ENCODE data around the gene UEVLD. TPM values are rescaled to one million over a fixed set of nuclear protein-coding genes. Genes with fewer than 3 reads are reported as not detected.

UEVLD gene
- polyA plus RNA-seq, 1 donor (not counting 4 experiments of a cell fraction or from before 2014, with no cell fraction given) = 34.2 TPM

DNA sequence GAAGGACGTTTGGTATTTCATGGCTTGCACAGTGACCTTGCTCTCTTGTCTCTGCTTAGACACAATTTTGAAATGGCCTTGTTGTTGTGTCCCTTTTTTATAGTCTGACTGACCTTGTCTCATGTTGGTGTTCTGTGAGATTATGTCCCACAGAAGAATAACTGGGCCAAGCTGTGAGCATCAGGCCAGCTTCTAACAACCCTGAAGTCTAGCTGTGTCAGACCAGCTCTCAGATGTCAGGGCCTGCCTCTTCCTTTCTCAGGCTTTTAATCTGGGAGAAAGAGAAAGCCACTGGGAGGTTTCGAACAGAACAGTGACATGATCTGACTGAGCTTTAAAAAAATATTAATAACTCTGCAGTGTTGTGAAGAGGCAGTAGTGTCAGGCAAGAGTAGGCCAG, 2.0 kb upstream of the UEVLD start:
- Histone ChIP-seq H2AFZ (ENCODE audit: control insufficient read depth, low read length) (no peak overlapping the region), H3K4me1 (ENCODE audit: control insufficient read depth, extremely low read depth, insufficient read depth, low read length) (peaks cover 35% of the 10 kb centered on the region), H3K9me3 (ENCODE audit: control insufficient read depth, low read depth, low read length) (no peaks in the 10 kb centered on the region), H3K9me1 (ENCODE audit: control insufficient read depth, extremely low read depth, insufficient read depth, low read length) (no peaks in the 10 kb centered on the region), H3K27me3 (ENCODE audit: control insufficient read depth, extremely low read depth, insufficient read depth, low read length) (no peaks in the 10 kb centered on the region), H4K20me1 (ENCODE audit: control insufficient read depth, extremely low read depth, insufficient read depth, low read length) (no peaks in the 10 kb centered on the region), H3K36me3 (ENCODE audit: control insufficient read depth in 2 of 2, extremely low read depth in 1 of 2, insufficient read depth in 2 of 2, low read length in 2 of 2) (peaks cover under 1 to 3% of the 10 kb centered on the region in 2 experiments), H3K4me3 (ENCODE audit: control insufficient read depth in 2 of 3, extremely low read depth in 1 of 3, insufficient read depth in 2 of 3, low read depth in 1 of 3, low read length in 3 of 3) (no peak overlapping the region), H3K4me2 (ENCODE audit: control insufficient read depth, extremely low read depth, insufficient read depth, low read depth, low read length) (peak overlapping the region; percentile 71), H3K9ac (ENCODE audit: control insufficient read depth, extremely low read depth, insufficient read depth, low read length) (no peak overlapping the region), H3K79me2 (ENCODE audit: control insufficient read depth, insufficient read depth, low read length) (peaks cover 53% of the 10 kb centered on the region), H3K27ac (ENCODE audit: control insufficient read depth, insufficient read depth, low read length) (no peak overlapping the region)
- dilution Hi-C loops (cut with MboI; ENCODE audit: extremely low pct_ligation_motif_present, low sequenced_read_pairs) = no loop called here
- no peak for DNase-seq (ENCODE audit: low read depth, low spot score)
- no peak for TF ChIP-seq EZH2 (IDR thresholded peaks at IDR 0.05; ENCODE audit: low read length)
- TF ChIP-seq, protein P1, sequence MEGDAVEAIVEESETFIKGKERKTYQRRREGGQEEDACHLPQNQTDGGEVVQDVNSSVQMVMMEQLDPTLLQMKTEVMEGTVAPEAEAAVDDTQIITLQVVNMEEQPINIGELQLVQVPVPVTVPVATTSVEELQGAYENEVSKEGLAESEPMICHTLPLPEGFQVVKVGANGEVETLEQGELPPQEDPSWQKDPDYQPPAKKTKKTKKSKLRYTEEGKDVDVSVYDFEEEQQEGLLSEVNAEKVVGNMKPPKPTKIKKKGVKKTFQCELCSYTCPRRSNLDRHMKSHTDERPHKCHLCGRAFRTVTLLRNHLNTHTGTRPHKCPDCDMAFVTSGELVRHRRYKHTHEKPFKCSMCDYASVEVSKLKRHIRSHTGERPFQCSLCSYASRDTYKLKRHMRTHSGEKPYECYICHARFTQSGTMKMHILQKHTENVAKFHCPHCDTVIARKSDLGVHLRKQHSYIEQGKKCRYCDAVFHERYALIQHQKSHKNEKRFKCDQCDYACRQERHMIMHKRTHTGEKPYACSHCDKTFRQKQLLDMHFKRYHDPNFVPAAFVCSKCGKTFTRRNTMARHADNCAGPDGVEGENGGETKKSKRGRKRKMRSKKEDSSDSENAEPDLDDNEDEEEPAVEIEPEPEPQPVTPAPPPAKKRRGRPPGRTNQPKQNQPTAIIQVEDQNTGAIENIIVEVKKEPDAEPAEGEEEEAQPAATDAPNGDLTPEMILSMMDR (optimal IDR thresholded peaks at IDR 0.05 in 1 of 3, IDR thresholded peaks at IDR 0.05 in 1 of 3, conservative IDR thresholded peaks at IDR 0.05 in 1 of 3; ENCODE audit: extremely low read depth in 1 of 3, insufficient read depth in 2 of 3, low read length in 3 of 3) = no peak
- no peak for FAIRE-seq

DNA sequence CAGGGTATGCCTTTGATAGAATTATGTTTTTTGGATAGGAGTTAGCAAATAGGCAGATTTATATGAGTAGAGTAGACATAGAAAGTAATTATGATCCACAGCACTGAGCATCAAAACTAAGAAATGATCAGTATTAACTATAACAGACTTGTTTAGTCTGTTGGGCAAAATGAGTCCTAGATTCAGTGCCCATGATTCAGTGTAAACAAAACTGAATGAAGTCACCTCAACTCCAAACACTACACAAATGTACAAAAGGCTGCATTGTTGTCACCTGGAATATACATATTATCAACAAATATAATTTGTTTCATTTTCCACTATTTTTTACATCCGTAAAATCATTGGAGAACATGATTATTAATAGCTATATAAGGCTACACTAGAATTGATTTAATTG, 6.7 kb downstream of the UEVLD start:
- Histone ChIP-seq H3K4me2 (ENCODE audit: control insufficient read depth, extremely low read depth, insufficient read depth, low read depth, low read length) (no peak overlapping the region), H3K4me1 (ENCODE audit: control insufficient read depth, extremely low read depth, insufficient read depth, low read length) (no peaks in the 10 kb centered on the region), H4K20me1 (ENCODE audit: control insufficient read depth, extremely low read depth, insufficient read depth, low read length) (no peaks in the 10 kb centered on the region), H2AFZ (ENCODE audit: control insufficient read depth, low read length) (no peak overlapping the region), H3K36me3 (ENCODE audit: control insufficient read depth in 2 of 2, extremely low read depth in 1 of 2, insufficient read depth in 2 of 2, low read length in 2 of 2) (peaks cover 0 to 4% of the 10 kb centered on the region in 2 experiments), H3K9me3 (ENCODE audit: control insufficient read depth, low read depth, low read length) (no peaks in the 10 kb centered on the region), H3K9me1 (ENCODE audit: control insufficient read depth, extremely low read depth, insufficient read depth, low read length) (no peaks in the 10 kb centered on the region), H3K27me3 (ENCODE audit: control insufficient read depth, extremely low read depth, insufficient read depth, low read length) (no peaks in the 10 kb centered on the region), H3K4me3 (ENCODE audit: control insufficient read depth in 2 of 3, extremely low read depth in 1 of 3, insufficient read depth in 2 of 3, low read depth in 1 of 3, low read length in 3 of 3) (no peak overlapping the region), H3K9ac (ENCODE audit: control insufficient read depth, extremely low read depth, insufficient read depth, low read length) (no peak overlapping the region), H3K27ac (ENCODE audit: control insufficient read depth, insufficient read depth, low read length) (no peak overlapping the region), H3K79me2 (ENCODE audit: control insufficient read depth, insufficient read depth, low read length) (peaks cover 6% of the 10 kb centered on the region)
- TF ChIP-seq, protein P1 (optimal IDR thresholded peaks at IDR 0.05 in 1 of 3, IDR thresholded peaks at IDR 0.05 in 1 of 3, conservative IDR thresholded peaks at IDR 0.05 in 1 of 3; ENCODE audit: extremely low read depth in 1 of 3, insufficient read depth in 2 of 3, low read length in 3 of 3) = no peak
- TF ChIP-seq EZH2 (IDR thresholded peaks at IDR 0.05; ENCODE audit: low read length) = no peak
- dilution Hi-C loops (cut with MboI; ENCODE audit: extremely low pct_ligation_motif_present, low sequenced_read_pairs) = no loop called here
- FAIRE-seq (no peak), DNase-seq (ENCODE audit: low read depth, low spot score) (no peak)

Measured in keratinocyte (primary cell).